Trophoblast cell (in vitro differentiated cells and primary cell): Measurements from ENCODE around the gene CCDC14.

Source experiments
- DNase-seq, 2 donors: peaks; one replicate each; pipeline ENCODE4 v3.0.0-alpha.2; 2016
- H2AFZ ChIP-seq: 2 replicates; pipeline ENCODE4 v1.6.1; 2013; ENCODE audit warnings: low read length, moderate library complexity, mild to moderate bottlenecking; ENCODE audit not compliant: insufficient read depth, poor library complexity
- H2AK5ac ChIP-seq: 2 replicates; pipeline ENCODE4 v1.6.1; 2013; ENCODE audit warnings: mild to moderate bottlenecking, low read length
- H2BK120ac ChIP-seq: 2 replicates; pipeline ENCODE4 v1.6.1; 2013; ENCODE audit warnings: low read length, mild to moderate bottlenecking, moderate library complexity; ENCODE audit not compliant: insufficient read depth, poor library complexity
- H2BK12ac ChIP-seq: 2 replicates; pipeline ENCODE4 v1.6.1; 2013; ENCODE audit warnings: mild to moderate bottlenecking, low read length, moderate library complexity
- H2BK5ac ChIP-seq: 2 replicates; pipeline ENCODE4 v1.6.1; 2013; ENCODE audit warnings: low read length, low read depth, moderate library complexity, mild to moderate bottlenecking; ENCODE audit not compliant: poor library complexity
- H3K14ac ChIP-seq: 2 replicates; pipeline ENCODE4 v1.6.1; 2013; ENCODE audit warnings: mild to moderate bottlenecking, low read length
- H3K18ac ChIP-seq: 2 replicates; pipeline ENCODE4 v1.6.1; 2013; ENCODE audit warnings: mild to moderate bottlenecking, low read length
- H3K23ac ChIP-seq: 2 replicates; pipeline ENCODE4 v1.6.1; 2013; ENCODE audit warnings: low read length
- H3K27ac ChIP-seq: 2 replicates; pipeline ENCODE4 v1.5.1; 2013; ENCODE audit warnings: low read depth, mild to moderate bottlenecking, inconsistent platforms, low read length, moderate library complexity
- H3K27me3 ChIP-seq: 2 replicates; pipeline ENCODE4 v1.6.1; 2013; ENCODE audit warnings: inconsistent platforms, mild to moderate bottlenecking, low read length, moderate library complexity; ENCODE audit not compliant: insufficient read depth
- H3K36me3 ChIP-seq, 2 experiments: 1 replicate in 1 of 2; 2 replicates in 1 of 2; pipeline ENCODE4 v1.6.1; 2013; ENCODE audit warnings: low read length in 2 of 2, mild to moderate bottlenecking in 2 of 2, moderate library complexity in 1 of 2; ENCODE audit not compliant: insufficient read depth in 2 of 2, control insufficient read depth in 1 of 2
- H3K4ac ChIP-seq: 2 replicates; pipeline ENCODE4 v1.6.1; 2013; ENCODE audit warnings: low read depth, mild to moderate bottlenecking, low read length, moderate library complexity
- H3K4me1 ChIP-seq, 2 experiments: 1 replicate in 1 of 2; 2 replicates in 1 of 2; pipeline ENCODE4 v1.6.1; 2013; ENCODE audit warnings: low read length in 2 of 2, mild to moderate bottlenecking in 2 of 2, moderate library complexity in 1 of 2; ENCODE audit not compliant: insufficient read depth in 2 of 2, control insufficient read depth in 1 of 2
- H3K4me2 ChIP-seq: 2 replicates; pipeline ENCODE4 v1.6.1; 2013; ENCODE audit warnings: inconsistent platforms, mild to moderate bottlenecking, low read length, moderate library complexity
- H3K4me3 ChIP-seq: 2 replicates; pipeline ENCODE4 v1.5.1; 2013; ENCODE audit warnings: mild to moderate bottlenecking, low read depth, low read length, inconsistent platforms
- H3K79me1 ChIP-seq: one replicate; pipeline ENCODE4 v1.6.1; 2013; ENCODE audit warnings: low read length
- H3K79me2 ChIP-seq: 2 replicates; pipeline ENCODE4 v1.6.1; 2013; ENCODE audit warnings: low read length, mild to moderate bottlenecking; ENCODE audit not compliant: control insufficient read depth, insufficient read depth, poor library complexity
- H3K9ac ChIP-seq: 2 replicates; pipeline ENCODE4 v1.6.1; 2013; ENCODE audit warnings: mild to moderate bottlenecking, low read length
- H3K9me3 ChIP-seq: 2 replicates; pipeline ENCODE4 v1.6.1; 2013; ENCODE audit warnings: low read depth, mild to moderate bottlenecking, control low read depth, inconsistent platforms, low read length; ENCODE audit not compliant: insufficient read depth
- H4K12ac ChIP-seq: 2 replicates; pipeline ENCODE4 v1.6.1; 2013; ENCODE audit warnings: low read depth, mild to moderate bottlenecking, low read length, moderate library complexity
- H4K8ac ChIP-seq: 2 replicates; pipeline ENCODE4 v1.6.1; 2013; ENCODE audit warnings: low read depth, mild to moderate bottlenecking, low read length, moderate library complexity
- H4K91ac ChIP-seq: one replicate; pipeline ENCODE4 v1.6.1; 2013; ENCODE audit warnings: low read depth, mild to moderate bottlenecking, low read length, moderate library complexity
- WGBS: extraction: QIAGEN DNeasy Blood & Tissue Kit; methylation state at CpG from one replicate; pipeline ENCODE4 v1.1.7; 2013; ENCODE audit warnings: missing lambda C conversion rate; ENCODE audit not compliant: insufficient read length, insufficient coverage; ENCODE audit errors: extremely low coverage; 5-methylcytosine and 5-hydroxymethylcytosine counted together

The CCDC14 gene

GRCh38 chr3:123864706-123865105 is 96.3 kb downstream of the CCDC14 start:
- H3K18ac ChIP-seq: no peak overlapping the region
- no peak overlapping the region for H4K91ac ChIP-seq
- WGBS: no CpG with 5 or more reads among the region's 4 CpGs

More at GRCh38 chr3:123864706-123865105, 96.3 kb downstream of the CCDC14 start:
- no peak overlapping the region for H4K12ac ChIP-seq
- H3K4me2 ChIP-seq: no peak overlapping the region
- no peak overlapping the region for H2BK5ac ChIP-seq
- no peak overlapping the region for H3K14ac ChIP-seq
- no peak overlapping the region for H2AFZ ChIP-seq
- no peak overlapping the region for H2BK12ac ChIP-seq
- H3K79me2 ChIP-seq: no peaks in the 10 kb centered on the region
- H3K4me1 ChIP-seq: peaks cover 13 to 14% of the 10 kb centered on the region in 2 experiments
- H2AK5ac ChIP-seq: no peak overlapping the region
- H2BK120ac ChIP-seq: no peak overlapping the region
- H4K8ac ChIP-seq: no peak overlapping the region
- DNase-seq: no peak
- peaks cover 11% of the 10 kb centered on the region for H3K79me1 ChIP-seq
- no peak overlapping the region for H3K4me3 ChIP-seq
- H3K23ac ChIP-seq: no peak overlapping the region
- no peaks in the 10 kb centered on the region for H3K27me3 ChIP-seq
- no peaks in the 10 kb centered on the region for H3K36me3 ChIP-seq
- H3K9me3 ChIP-seq: no peaks in the 10 kb centered on the region
- H3K4ac ChIP-seq: no peak overlapping the region
- no peak overlapping the region for H3K9ac ChIP-seq
- H3K27ac ChIP-seq: no peak overlapping the region
